H9 (cell line): ENCODE data around the gene HSP90AA1. TPM values are rescaled to one million over a fixed set of nuclear protein-coding genes. Genes with fewer than 3 reads are reported as not detected.

ENCODE experiments used
- DNase-seq: peaks from one replicate; pipeline ENCODE4 v3.0.0-alpha.2; 2017
- H2AFZ ChIP-seq: one replicate; pipeline ENCODE4 v1.6.1; 2013; ENCODE audit warnings: mild to moderate bottlenecking, low read length, control low read depth, moderate library complexity
- H2AK5ac ChIP-seq: 2 replicates; pipeline ENCODE4 v1.6.1; 2013; ENCODE audit warnings: low read length, control low read depth, mixed read lengths; ENCODE audit not compliant: insufficient read length
- H2BK120ac ChIP-seq: one replicate; pipeline ENCODE4 v1.6.1; 2013; ENCODE audit warnings: low read depth, mild to moderate bottlenecking, low read length, control low read depth, inconsistent platforms; ENCODE audit not compliant: poor library complexity, severe bottlenecking
- H2BK12ac ChIP-seq: 2 replicates; pipeline ENCODE4 v1.6.1; 2013; ENCODE audit warnings: low read length, control low read depth, mixed read lengths, low read depth; ENCODE audit not compliant: insufficient read length
- H2BK15ac ChIP-seq: 2 replicates; pipeline ENCODE4 v1.6.1; 2013; ENCODE audit warnings: low read depth, low read length, control low read depth
- H2BK20ac ChIP-seq: one replicate; pipeline ENCODE4 v1.6.1; 2013; ENCODE audit warnings: low read depth, mild to moderate bottlenecking, low read length, control low read depth, inconsistent platforms; ENCODE audit not compliant: poor library complexity, severe bottlenecking
- H2BK5ac ChIP-seq: 2 replicates; pipeline ENCODE4 v1.6.1; 2013; ENCODE audit warnings: low read length, control low read depth, mixed read lengths; ENCODE audit not compliant: insufficient read length
- H3K14ac ChIP-seq: 2 replicates; pipeline ENCODE4 v1.6.1; 2013; ENCODE audit warnings: low read length, control low read depth; ENCODE audit not compliant: insufficient read depth
- H3K18ac ChIP-seq: 2 replicates; pipeline ENCODE4 v1.6.1; 2013; ENCODE audit warnings: low read depth, mild to moderate bottlenecking, mixed read lengths, low read length, control low read depth; ENCODE audit not compliant: insufficient read length
- H3K23ac ChIP-seq: 2 replicates; pipeline ENCODE4 v1.6.1; 2013; ENCODE audit warnings: low read length, control low read depth, mixed read lengths, low read depth; ENCODE audit not compliant: insufficient read length
- H3K23me2 ChIP-seq: 2 replicates; pipeline ENCODE4 v1.6.1; 2013; ENCODE audit warnings: low read depth, mild to moderate bottlenecking, mixed read lengths, low read length, control low read depth; ENCODE audit not compliant: insufficient read length, poor library complexity, severe bottlenecking
- H3K27ac ChIP-seq: 2 replicates; pipeline ENCODE4 v1.5.1; 2013; ENCODE audit warnings: low read length, control low read depth, mixed read lengths, low read depth; ENCODE audit not compliant: insufficient read length
- H3K27me3 ChIP-seq: 2 replicates; pipeline ENCODE4 v1.6.1; 2013; ENCODE audit warnings: low read length, control low read depth, inconsistent platforms; ENCODE audit not compliant: insufficient read depth
- H3K4ac ChIP-seq: 2 replicates; pipeline ENCODE4 v1.6.1; 2013; ENCODE audit warnings: low read depth, mild to moderate bottlenecking, control low read depth, inconsistent platforms, low read length, moderate library complexity
- H3K4me1 ChIP-seq: 2 replicates; pipeline ENCODE4 v1.6.1; 2013; ENCODE audit warnings: low read length, control low read depth, inconsistent platforms; ENCODE audit not compliant: insufficient read depth
- H3K4me2 ChIP-seq: 2 replicates; pipeline ENCODE4 v1.6.1; 2013; ENCODE audit warnings: low read length, control low read depth, mixed read lengths; ENCODE audit not compliant: insufficient read length, insufficient read depth
- H3K56ac ChIP-seq: 2 replicates; pipeline ENCODE4 v1.6.1; 2013; ENCODE audit warnings: low read depth, mild to moderate bottlenecking, mixed read lengths, low read length, control low read depth; ENCODE audit not compliant: insufficient read length
- H3K79me1 ChIP-seq: 2 replicates; pipeline ENCODE4 v1.6.1; 2013; ENCODE audit warnings: low read depth, mild to moderate bottlenecking, moderate library complexity, low read length, control low read depth, inconsistent platforms; ENCODE audit not compliant: insufficient read depth, poor library complexity, severe bottlenecking
- H3K79me2 ChIP-seq: 2 replicates; pipeline ENCODE4 v1.6.1; 2013; ENCODE audit warnings: low read length, control low read depth, inconsistent platforms; ENCODE audit not compliant: insufficient read depth
- H3K9ac ChIP-seq: 2 replicates; pipeline ENCODE4 v1.6.1; 2013; ENCODE audit warnings: low read length, control low read depth, mixed read lengths; ENCODE audit not compliant: insufficient read length; ENCODE audit errors: extremely low read depth
- H3K9me3 ChIP-seq: one replicate; pipeline ENCODE4 v1.6.1; 2013; ENCODE audit warnings: low read depth, low read length, inconsistent platforms; ENCODE audit not compliant: control insufficient read depth
- H3T11ph ChIP-seq: one replicate; pipeline ENCODE4 v1.6.1; 2013; ENCODE audit warnings: mild to moderate bottlenecking, low read length, control low read depth, inconsistent platforms
- H4K20me1 ChIP-seq: one replicate; pipeline ENCODE4 v1.6.1; 2013; ENCODE audit not compliant: control insufficient read depth, insufficient read length, insufficient read depth
- H4K5ac ChIP-seq: 2 replicates; pipeline ENCODE4 v1.6.1; 2013; ENCODE audit warnings: low read depth, mild to moderate bottlenecking, mixed read lengths, low read length, control low read depth; ENCODE audit not compliant: insufficient read length
- H4K8ac ChIP-seq: replicated peaks from 2 replicates; pipeline ENCODE4 v1.6.1; 2013; ENCODE audit warnings: low read length, control low read depth, mixed read lengths, low read depth; ENCODE audit not compliant: insufficient read length
- H4K91ac ChIP-seq: 2 replicates; pipeline ENCODE4 v1.6.1; 2013; ENCODE audit warnings: low read depth, mild to moderate bottlenecking, moderate library complexity, mixed read lengths, low read length, control low read depth; ENCODE audit not compliant: insufficient read length
- H3K27ac Mint-ChIP-seq, 3 experiments: 2 replicates in 2 of 3; 3 replicates in 1 of 3; pipeline ENCODE4 v1.8.0; 2020 to 2021; ENCODE audit warnings: mixed read lengths in 3 of 3, mild to moderate bottlenecking in 1 of 3, moderate library complexity in 1 of 3
- H3K27me3 Mint-ChIP-seq: 2 replicates; pipeline ENCODE4 v1.8.0; 2021; ENCODE audit warnings: low read depth, mild to moderate bottlenecking, moderate library complexity, mixed read lengths
- H3K36me3 Mint-ChIP-seq, 3 experiments: 2 replicates in 2 of 3; 3 replicates in 1 of 3; pipeline ENCODE4 v1.8.0; 2020 to 2021; ENCODE audit warnings: low read depth in 3 of 3, mixed read lengths in 3 of 3; ENCODE audit not compliant: insufficient read depth in 1 of 3
- H3K4me1 Mint-ChIP-seq, 2 experiments: 2 replicates each; pipeline ENCODE4 v1.8.0; 2020; ENCODE audit warnings: mixed read lengths in 2 of 2
- H3K4me3 Mint-ChIP-seq, 2 experiments: 2 replicates in 1 of 2; 3 replicates in 1 of 2; pipeline ENCODE4 v1.8.0; 2020 to 2021; ENCODE audit warnings: mild to moderate bottlenecking in 2 of 2, mixed read lengths in 2 of 2, moderate library complexity in 1 of 2
- H3K9me3 Mint-ChIP-seq, 2 experiments: 2 replicates in 1 of 2; 3 replicates in 1 of 2; pipeline ENCODE4 v1.8.0; 2020; ENCODE audit warnings: mild to moderate bottlenecking in 2 of 2, mixed read lengths in 2 of 2, moderate library complexity in 1 of 2
- CTCF ChIP-seq: fragments of 200-600 bp; sonication (generic); conservative IDR thresholded peaks from 3 replicates; pipeline ENCODE4 v1.8.0; 2021; ENCODE audit warnings: antibody characterized with exemption, mild to moderate bottlenecking
- WGBS: extraction: QIAGEN DNeasy Blood & Tissue Kit; methylation state at CpG from one replicate; pipeline ENCODE4 v1.1.7; 2013; ENCODE audit warnings: missing lambda C conversion rate, low lambda C conversion rate, mixed read lengths; ENCODE audit not compliant: insufficient read length; ENCODE audit errors: extremely low coverage; 5-methylcytosine and 5-hydroxymethylcytosine counted together
- total RNA-seq: library from RNA; stranded (reverse); gene quantifications from 2 replicates; pipeline ENCODE4 v1.2.1, GENCODE V29; 2021

HSP90AA1 gene
- total RNA-seq, 1 experiment from 2014 or later = 953 TPM

- Histone ChIP-seq H4K20me1 (no peaks in the 10 kb centered on the region), H3K9ac (no peak overlapping the region), H3K23ac (no peak overlapping the region), H2BK5ac (no peak overlapping the region), H2BK12ac (no peak overlapping the region), H3K18ac (no peak overlapping the region), H2AK5ac (no peak overlapping the region), H3T11ph (no peak overlapping the region), H4K8ac (no peak overlapping the region), H3K9me3 (no peaks in the 10 kb centered on the region), H3K4me2 (no peak overlapping the region), H4K91ac (no peak overlapping the region), H4K5ac (no peak overlapping the region), H3K4ac (no peak overlapping the region), H3K4me1 (peaks cover 3% of the 10 kb centered on the region; the same call in 1 of the 2 replicates), H3K27ac (no peak overlapping the region), H2BK20ac (no peak overlapping the region), H2BK120ac (no peak overlapping the region), H3K27me3 (no peaks in the 10 kb centered on the region), H3K79me2 (no peaks in the 10 kb centered on the region), H3K56ac (no peak overlapping the region), H2AFZ (no peak overlapping the region), H2BK15ac (no peak overlapping the region), H3K23me2 (no peaks in the 10 kb centered on the region), H3K14ac (no peak overlapping the region), H3K79me1 (no peaks in the 10 kb centered on the region)
- TF ChIP-seq CTCF = peak; percentile 87
- no peaks in the 10 kb centered on the region for H3K36me3 Mint-ChIP-seq
- DNase-seq = peak; percentile 76
- H3K9me3 Mint-ChIP-seq = no peaks in the 10 kb centered on the region
- peaks cover 5% of the 10 kb centered on the region; the same call in 1 of the 2 replicates for H3K27me3 Mint-ChIP-seq
- H3K4me1 Mint-ChIP-seq = peaks cover 18 to 25% of the 10 kb centered on the region in 2 experiments
- peak overlapping the region in 1 of 3 experiments; percentile 47; a peak in 2 of 7 replicates for H3K27ac Mint-ChIP-seq
- H3K4me3 Mint-ChIP-seq = peak overlapping the region in 1 of 2 experiments; percentile 4; a peak in 2 of 5 replicates
- no CpG with 5 or more reads among the region's 12 CpGs for WGBS
Observed at GRCh38 chr14:102096569-102097188, 9.8 kb upstream of the HSP90AA1 start.
